ENCODE data around the gene GSK3A.
A peak's percentile ranks its signal among the peaks of the same experiment; 100 is the strongest.
"Not testable (repeated sequence)": the region's sequence is repeated elsewhere in the genome, so short reads cannot be mapped to it uniquely, and the experiment has no call there.

Gene GSK3A

DNA sequence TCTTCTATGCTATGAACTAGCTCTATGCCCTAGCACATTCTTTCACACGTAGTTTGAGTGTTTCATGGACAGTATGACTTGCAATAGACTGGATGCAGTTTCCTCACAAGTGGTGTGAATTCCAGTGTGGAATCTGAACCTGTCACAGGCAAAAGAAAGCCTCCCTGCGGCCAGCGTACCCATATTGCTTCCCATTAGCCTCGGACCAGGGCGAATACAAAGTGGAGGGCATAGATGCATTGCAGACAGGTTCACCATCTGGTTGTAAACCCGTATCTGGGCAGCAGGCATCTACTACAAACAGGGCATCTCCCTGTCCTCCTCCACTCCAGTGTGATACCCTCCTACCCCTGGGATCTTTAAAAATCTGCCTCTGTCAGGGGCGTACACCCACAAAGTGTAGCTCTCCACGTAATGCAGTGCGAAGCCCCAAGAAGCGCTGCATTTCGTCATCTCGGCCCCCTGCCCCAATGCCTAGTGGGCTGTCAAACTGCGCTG, 25.3 kb upstream of the GSK3A start:
- no peak for DNase-seq

DNA sequence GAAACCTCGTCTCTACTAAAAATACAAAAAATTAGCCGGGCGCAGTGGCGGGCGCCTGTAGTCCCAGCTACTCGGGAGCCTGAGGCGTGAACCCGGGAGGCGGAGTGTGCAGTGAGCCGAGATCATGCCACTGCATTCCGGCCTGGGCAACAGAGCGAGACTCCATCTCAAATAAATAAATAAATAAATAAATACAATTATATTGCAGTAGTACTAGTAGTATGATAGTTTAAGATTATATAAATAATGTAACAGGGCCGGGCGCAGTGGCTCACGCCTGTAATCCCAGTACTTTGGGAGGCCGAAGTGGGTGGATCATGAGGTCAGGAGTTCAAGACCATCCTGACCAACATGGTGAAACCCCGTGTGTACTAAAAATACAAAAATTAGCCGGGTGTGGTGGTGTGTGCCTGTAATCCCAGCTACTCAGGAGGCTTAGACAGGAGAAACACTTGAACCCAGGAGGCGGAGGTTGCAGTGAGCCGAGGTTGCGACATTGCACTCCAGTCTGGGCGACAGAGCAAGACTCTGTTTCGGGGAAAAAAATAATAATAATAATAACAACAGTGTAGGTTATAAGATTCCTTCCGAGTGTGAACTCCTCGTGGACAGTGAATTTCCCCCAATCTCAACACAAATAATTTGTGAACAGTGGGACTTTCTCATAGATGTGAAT, 24.7 kb upstream of the GSK3A start:
- DNase-seq = not testable (repeated sequence)

DNA sequence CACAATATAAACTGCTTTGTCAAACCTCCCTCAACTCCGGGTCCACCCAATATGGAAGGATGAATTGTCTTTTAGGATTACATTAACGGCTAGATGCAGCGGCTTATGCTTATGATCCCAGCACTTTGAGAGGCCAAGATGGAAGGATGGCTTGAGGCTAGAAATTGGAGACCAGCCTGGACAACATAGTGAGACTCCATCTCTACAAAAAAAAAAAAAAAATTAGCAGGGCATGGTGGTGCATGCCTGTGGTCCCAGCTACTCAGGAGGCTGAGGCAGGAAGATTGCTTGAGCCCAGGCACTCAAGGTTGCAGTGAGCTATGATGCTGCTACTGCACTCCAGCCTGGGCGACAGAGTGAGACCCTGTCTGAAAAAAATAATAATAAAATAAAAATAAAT, 23.7 kb upstream of the GSK3A start:
- DNase-seq = not testable (repeated sequence)

DNA sequence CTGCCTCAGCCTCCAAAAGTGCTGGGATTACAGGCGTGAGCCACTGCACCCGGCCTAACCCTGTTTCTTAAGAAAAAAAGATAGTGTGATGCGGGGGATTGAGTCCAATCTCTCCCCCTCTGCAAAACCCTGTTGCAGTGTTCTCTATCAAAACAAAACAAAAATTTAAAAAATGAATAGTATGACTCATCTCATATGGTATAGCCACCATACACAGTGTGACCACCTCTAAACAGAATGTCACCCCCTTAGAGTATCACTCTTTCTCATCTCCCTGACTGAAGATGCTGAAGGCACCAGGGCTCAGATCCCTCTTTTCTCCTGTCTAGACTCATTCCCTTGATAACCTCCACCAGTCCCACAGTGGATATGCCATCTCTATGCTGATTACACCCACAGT, 19.4 kb upstream of the GSK3A start:
- no peak for DNase-seq

DNA sequence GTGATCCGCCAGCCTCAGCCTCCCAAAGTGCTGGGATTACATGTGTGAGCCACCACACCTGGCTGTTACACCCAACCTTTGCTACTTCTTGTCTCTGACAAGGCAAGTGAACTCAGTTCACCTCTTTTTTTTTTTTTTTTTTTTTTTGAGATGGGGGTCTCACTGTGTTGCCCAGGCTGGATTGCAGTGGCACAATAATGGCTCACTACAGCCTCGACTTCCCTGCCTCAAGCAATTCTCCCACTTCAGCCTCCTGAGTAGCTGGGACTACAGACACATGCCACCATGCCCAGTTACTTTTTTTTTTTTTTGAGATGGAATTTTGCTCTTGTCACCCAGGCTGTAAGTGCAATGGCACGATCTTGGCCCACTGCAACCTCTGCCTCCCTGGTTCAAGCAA, 15.4 kb upstream of the GSK3A start:
- DNase-seq = not testable (repeated sequence)

DNA sequence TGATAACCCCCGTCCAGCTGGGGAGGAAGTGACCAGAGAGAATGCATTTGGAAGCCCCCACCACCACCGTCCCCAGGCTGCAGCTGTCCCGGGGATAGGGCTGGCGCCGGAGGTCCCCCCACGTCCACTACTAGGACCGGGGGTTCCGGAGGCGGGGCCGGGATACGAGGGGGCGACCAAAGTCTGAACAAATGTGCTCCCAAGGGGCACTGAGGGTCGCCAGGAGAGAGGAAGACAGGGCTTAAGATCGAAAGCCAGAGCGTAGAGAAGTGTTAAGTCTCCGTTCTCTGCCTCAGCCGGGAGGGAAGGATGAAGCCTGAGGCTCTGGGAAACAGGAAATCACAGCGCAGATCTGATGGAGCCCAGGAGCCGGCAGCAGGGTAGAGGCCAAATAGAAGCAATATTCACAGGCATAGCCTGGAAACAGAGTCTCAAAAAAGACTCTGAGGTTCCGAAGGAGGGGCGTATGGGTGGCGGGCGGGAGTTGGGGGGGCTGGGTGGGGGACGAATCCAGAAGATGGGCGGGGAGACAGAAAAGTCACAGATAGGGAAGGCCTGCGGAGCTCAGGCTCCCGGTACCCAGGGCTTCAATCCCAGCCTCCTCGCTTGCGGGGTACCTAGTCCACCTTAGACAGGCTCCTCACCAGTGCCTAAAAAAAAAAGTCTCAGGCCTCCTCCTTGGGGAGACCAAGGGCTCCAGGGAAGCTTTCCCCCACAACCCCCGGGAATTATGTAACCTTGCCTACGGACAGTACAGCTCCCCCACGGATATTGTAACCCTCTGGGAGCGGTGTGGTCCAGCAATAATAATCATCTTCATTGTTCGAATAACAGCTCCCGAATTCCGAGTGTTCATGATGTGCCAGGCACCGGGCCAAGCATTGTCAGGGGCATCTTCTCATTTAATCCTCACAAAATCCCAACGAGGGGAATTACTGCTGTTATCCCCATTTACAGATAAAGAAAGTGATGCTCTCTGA, 13.7 kb upstream of the GSK3A start:
- no peak for DNase-seq

DNA sequence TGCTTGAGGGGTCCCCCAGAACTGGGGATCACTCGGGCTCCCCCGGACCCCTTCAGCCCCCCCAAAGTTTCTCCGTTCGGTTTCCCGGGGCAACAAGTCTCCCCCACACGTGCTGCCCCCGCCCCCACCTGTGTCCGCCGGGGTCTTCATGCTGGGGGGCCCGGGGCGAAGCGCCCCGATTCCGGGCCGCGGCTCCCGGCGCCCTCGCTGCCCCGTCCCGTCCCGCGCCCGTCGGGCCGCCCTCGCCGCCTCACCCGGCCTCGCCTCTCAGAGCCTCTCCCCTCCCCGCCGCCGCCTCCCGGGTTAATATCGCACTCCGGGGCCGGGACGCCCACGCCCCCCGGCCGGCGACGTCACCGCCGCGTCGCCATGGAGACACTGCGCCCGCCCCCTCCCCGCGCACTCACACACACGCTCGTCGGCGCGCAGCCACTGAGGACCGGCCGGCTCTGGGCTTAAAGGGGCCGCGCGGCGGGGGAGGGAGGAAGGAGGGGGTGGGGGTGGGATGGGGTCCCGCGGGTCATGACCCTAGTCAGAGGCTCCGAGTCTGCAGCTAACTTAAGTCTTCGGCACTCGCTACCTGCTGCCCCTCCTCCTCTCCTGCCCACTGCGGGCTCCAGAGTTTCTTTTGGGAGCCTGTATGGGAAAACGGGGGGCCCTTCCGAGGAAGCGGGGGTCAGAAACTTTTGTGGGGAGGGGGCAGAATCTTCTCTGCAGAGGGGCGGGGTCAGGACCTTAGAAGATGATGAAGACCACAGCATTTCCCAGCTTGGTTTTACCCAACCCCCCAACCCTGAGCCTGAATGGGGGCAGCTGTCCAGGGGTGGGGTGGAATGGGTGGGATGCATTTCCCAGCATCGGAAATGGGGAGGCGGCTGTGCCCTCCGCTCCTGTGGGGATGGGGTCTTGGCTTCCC, 12.7 kb upstream of the GSK3A start, which contains the start of gene ERF:
ERF (minus strand) TSS at position 279 of the 916 bp plus-strand sequence; CDS start at position 150, 129 bp downstream.
- peak; percentile 92 for DNase-seq

DNA sequence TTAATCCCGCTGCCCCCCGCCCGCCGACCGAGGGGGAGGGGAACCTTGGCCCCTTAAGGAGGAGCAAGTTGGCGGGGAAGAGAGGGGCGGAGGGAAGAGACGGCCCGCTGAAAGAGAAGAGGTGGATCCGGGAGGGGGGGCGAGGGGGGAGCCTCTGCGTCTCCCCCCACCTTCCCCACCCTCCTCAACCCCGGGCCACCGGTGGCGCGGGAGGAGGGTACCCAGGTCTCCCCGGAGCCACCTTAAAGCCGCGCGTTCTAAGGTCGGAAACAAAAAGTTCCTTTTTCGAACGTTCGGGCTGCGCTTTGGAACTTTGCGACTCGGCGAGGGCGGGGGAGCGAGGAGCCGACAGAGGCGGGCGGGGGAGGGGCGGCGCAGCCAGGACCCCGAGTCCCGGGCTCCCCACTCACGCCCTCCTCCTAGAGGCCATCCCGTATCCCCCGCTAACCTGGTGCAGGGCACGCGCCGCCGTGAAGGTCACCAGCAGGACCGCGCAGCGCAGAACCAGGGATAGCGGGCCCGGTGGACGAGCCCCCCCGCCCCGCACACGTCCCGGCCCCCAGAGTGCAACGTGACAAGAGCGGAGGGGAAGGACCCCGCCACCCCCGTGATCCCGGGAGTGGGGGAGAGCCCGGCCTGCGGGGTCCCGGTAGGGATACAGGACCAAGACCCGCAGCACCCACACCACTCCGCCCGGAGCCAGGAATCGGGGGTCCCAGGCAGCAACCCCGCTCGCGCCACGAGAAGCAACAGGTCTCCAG, 11.9 kb upstream of the GSK3A start:
- DNase-seq = peak; percentile 74

DNA sequence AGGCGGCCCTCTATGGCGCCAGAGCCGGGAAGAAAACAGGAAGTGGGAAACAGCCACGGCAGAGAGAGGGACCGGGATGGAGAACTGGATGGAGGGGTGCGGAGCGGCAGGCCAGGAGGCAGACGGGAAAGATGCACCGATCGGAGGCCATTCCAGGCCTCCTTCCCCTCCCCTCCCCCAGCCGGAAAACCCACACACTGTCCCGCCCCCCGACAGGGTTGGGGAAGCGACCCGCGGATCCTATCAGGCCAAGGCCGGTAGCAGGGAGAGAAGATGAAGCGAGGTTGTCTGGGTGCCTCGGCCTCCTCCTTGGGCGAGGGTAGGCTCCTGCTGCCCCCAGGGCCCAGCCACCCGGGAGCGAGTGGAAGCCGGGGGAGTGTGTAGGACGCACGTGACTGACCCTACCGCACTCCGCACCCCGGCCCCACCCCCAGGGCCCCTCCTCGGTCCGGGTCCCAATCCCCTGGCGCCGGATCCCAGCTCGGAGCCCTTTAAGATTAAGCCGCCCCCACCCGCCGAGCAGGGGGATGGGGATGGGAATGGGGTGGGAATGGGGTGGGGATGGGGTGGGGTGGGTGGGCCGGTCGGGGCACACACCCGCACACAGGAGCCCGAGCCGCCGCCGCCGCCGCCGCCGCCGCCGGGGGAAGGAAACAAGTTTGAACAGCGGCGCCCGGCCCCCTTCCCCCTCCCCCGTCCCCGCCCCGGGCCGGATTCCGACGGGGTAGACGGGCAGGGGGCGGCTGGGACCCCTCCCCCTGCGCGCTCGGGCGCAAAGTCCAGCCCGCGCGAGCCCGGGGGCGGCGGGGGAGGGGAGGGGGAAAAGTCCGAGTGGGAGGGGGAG, 11.1 kb upstream of the GSK3A start:
- peak; percentile 51 for DNase-seq

DNA sequence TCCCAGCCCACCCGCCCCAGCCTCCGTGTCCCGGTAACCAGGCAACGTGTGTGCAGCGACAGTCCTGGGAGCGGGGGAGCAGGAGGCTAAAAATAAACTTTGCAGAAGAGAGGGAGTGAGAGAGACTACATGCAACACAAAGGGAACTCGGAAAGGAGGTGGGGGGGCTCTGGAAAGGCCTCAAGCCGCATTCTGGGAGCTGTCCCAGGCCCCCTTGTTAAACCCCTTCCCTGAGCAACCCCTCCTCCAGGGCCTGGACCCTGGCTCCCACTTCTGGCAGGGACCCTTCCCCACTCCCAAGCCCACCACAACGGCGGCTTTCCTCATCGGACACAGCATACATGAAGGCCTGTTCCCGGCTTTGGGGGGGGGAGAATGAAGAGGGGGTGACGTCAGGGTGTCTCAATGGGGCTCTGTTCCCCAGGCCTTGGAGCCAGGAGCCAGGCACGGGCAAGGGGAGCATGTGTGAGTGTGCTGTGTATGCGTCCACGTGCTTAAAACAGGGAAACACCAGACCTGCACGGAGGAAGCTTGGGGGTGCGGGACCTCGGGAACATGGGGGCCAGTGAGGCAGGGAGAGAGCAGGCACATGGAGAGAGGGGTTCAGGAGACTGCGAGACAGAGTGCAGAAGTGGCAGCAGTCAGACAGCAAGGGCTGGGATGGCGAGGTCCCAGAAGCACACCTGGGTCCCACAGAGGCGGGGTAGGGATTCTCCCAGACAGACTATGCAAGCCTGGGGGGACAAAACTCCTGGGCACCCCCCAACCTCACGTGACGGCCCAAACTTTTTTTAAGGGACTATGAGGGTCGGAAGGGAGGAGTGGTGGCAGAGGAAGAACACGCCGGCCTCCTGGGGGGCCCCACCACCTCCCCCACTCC, 10.2 kb upstream of the GSK3A start:
- no peak for DNase-seq

DNA sequence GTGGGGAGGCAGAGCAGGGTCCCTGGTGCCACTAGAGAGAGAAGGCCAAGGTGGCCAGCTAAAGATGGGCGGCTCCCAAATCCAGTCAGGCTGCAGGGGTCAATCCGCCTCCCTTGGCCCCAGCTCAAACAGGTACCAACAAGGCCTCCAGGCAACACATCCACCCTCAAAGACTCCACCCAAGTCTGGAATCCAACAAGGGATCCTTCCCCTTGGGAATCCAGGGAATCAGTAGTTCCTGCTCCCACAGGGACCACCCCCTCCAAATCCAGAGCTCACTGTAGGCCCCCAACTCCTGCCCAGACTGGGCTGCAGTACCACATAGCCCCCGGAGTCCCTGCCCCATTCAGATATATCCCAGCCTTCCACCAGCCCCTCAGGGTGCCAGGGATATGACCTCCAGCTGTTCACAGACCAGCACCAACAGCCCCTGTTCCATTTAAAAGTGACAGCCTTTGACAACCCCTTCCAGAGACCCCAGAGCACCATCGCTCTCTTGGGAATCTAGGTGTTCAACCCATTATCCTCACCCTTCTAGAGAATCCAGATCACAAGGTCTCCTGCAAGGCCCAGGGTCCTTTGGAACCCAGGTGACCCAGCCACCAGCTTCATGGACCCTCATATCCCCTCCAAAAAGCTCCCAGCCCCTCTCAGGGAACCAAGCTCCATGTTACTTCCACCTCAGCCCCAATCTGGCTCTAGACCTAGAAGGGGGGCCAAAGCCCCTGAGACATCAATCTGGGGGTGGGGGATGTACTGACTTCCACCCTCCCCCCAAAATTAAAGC, 9.4 kb upstream of the GSK3A start:
- DNase-seq = no peak

DNA sequence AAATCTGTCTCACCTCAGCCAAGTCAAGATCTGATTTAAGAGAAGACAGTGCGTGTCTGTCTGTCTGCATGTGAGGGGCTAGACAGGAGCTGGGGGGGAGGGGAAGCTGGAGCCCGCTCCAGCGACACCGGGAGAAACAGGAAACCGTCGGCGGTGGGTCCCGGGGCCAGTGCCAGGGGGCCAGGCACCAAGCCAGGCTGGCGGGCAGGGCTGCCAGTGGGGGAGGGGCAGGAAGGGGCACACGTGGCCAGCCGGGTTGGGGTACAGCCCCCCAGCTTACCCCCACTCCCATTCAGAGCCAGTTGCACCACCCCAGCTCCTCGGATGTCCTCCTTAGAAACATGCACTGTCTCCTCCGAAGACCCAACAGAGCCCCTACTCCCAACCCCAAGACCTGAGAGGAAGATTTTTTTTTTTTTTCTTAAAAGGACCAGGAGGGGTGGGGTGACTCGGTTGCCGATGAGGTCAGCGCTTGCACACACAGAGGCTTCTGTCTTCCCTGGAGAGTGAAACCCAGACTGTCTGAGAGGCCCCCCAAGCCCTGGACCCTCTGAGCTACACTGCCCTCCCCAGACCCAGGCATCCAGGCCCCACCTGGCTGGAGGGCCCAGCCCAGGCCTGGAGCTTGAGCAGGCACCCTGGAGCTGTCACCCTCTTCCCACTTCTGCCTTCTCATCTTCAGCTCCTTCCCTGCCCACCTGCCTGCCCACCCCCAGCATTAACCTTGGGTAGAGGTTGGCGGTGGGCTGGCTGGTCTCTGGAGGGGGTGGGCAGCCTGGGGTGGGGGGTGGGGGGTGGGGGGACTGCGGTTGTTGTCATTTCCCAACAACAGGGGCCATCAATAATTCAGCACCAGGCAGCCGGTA, 8.5 kb upstream of the GSK3A start:
- DNase-seq = no peak

DNA sequence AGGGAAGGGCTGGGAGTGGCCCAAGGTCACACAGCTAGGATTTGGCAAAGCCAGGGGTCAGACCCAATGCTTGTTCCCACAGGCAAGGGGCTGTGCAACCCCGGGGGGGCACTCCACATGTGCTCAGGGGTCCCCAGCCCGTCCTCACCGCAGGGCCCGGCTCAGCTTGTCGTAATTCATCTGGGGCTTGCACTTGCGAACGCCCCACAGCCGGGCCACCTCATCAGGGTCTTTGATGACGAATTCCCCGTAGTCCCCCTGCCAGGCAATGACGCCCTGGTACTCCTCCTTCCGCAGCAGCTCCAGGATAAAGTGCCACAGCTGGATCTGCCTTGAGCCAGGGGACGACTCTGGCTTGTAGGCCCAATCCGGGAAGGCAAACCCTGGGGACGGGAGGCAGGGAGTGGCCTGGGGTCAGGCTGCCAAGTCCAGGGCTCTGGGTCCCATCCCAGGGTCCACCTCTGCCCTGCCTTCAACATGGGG, 7.8 kb upstream of the GSK3A start:
- no peak for DNase-seq

DNA sequence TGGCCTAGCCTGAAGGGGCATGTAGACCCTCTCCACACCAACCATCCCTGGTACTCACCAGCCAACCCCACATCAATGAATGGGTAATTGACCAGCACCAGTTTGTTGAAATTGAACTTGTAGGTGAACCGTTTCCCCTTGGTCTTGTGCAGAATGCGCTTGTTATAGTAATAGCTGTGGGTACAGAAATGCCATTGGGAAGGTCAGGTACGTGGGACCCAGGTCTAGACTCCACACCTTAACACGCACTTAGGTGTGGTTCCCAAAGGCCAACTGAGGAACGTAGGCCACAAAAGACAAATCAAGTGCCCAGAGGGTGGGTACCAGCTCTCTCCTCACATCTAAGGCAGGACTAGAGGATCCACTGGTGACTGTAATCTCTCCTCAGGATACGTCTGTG, 7.4 kb upstream of the GSK3A start:
- no peak for DNase-seq

DNA sequence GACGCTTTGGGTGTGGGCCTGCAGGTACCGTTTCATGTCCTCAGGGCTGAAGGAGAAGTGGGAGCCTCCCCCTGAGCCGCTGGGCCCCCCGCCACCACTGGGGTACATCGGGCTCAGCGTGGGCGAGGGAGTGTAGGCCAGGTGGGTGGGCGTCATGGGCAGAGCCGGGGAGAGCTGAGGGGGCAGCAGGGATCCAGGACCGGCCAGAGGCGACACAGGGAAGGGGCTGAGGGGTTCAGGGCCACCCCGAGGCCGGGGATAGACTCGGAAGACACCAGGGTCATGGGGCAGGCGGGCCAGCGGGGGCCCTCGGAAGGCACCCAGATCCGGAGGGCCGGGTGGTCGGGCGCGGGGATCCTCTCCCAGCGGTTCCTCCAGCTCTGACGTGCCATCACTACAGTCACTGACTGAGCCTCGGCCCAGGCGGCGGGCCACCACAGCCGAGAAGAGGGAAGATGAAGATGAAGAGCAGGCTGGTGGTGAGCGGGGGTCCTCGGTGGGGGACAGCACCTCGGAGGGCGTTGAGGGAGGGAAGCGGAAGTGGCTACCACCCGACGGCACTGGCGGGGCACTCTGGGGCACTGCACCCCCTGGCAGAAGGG, 6.8 kb upstream of the GSK3A start:
- no peak for DNase-seq

DNA sequence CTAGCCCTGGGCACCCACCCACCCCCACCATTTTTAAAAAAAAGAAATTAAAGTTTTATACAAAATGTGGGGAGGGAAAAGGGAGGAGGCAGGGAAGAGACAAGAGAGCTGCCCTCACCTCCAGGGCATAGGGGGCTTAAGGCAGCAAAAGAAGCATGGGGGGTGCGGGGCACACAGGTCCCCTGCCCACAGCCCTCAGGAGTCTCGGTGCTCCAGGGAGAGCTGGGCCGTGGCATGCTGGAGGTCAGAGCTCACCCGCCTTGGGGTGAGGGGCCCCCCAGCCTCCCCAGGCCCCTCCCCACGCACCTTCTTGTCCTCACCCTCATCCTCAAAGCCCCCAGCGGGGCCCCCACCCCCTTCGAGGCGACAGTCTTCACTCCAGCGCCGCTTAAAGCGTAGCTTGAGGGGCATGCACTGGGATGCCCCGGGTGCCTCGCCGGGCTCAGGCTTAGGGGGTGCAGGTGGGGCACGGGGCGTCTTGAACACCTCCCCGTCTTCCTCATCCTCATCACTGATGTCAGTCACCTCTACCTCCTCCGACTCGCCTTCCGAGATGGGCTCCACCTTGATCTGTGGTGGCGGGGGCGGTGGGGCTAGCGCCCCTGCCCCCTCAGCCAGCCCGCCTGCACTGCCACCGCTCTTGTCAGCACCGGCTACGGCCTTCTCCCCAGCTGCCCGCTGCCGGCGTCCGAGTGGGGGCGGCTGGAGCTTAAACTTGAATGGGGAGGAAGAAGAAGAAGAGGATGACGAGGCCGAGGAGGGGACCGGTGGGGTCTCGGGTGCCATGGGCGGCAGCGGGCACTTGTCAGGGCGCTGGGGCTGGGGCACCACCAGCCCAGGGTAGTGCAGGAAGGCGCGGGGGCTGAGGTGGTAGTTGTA, 6.1 kb upstream of the GSK3A start:
- DNase-seq = no peak
